ENCODE measurements around the gene PKN1. TPM values are rescaled to one million over a fixed set of nuclear protein-coding genes. Genes with fewer than 3 reads are reported as not detected.

Gene PKN1
- total and polyA plus RNA-seq, 7 donors: 40.7 to 136 (median 69.2) TPM

GRCh38 chr19:14517446-14517839 lies 84.3 kb downstream of the PKN1 start:
- ATAC-seq: peak in 1 of 4 donors; percentile 7
- peaks cover 42% of the 10 kb centered on the region for H3K4me1 ChIP-seq

DNA sequence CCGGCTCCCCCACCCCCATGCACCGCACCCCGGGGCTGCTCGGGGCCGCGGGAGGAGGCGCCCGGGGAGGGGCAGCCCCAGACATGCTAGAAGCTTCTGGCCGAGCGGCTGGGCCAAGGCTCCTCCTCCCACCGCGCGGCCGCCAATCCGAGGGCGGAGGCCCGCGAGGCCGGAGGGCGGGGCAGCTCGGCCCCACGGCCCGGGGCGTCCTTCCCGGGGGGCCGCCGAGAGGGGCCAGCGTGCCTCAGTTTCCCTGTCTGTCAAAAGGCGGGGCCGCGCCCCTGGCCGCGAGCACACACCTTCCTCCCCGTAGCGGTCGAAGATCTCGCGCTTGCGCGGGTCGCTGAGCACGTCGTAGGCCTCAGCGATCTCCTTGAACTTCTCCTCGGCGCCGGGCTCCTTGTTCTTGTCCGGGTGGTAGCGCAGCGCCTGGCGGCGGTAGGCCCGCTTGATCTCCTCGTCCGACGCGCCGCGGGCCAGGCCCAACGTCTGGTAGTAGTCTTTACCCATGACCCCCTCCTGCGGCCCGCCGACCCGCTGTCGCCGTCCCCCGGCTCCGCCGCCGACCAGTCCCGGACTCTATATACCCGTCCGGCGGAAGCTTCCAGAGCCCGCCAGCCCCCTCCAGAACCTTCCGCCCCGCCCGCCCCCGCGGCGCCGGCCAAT lies 84.9 kb downstream of the PKN1 start, which contains the start of gene DNAJB1:
Gene DNAJB1, minus strand, starts transcription at position 558 of the 666 bp plus-strand sequence. Its CDS starts 48 bp downstream, at position 510.
- TF ChIP-seq CTCF (IDR thresholded peaks at IDR 0.05): no peak
- Histone ChIP-seq H3K4me1 (peaks cover 42% of the 10 kb centered on the region), H3K36me3 (ENCODE audit: insufficient read depth in 1 of 2, low read depth in 1 of 2) (peaks cover 10 to 35% of the 10 kb centered on the region in 2 donors), H3K27me3 (ENCODE audit: insufficient read depth in 3 of 3, low read length in 2 of 3) (no peaks in the 10 kb centered on the region), H3K27ac (peak within 1 kb of the TSS; percentile 98), H3K9me3 (no peaks in the 10 kb centered on the region), H3K4me3 (peak within 1 kb of the TSS; percentile 82)
- ATAC-seq (peak; percentile 76 to 84 (median 78)), DNase-seq (peak; percentile 85 to 92)
- intact Hi-C loops (cut with DNase I): loop anchor here in 1 of 2 donors (5.0 kb wide), 1 partner anchor 44 kb away; no protein-coding TSS in a partner anchor
- 0% methylated on average over 59 to 80 of the region's 82 CpGs for WGBS, 3 donors

More at GRCh38 chr19:14517446-14517839, 84.3 kb downstream of the PKN1 start:
- intact Hi-C loops (cut with DNase I): loop anchor here in 1 of 2 donors (5.0 kb wide), 1 partner anchor 45 kb away; no protein-coding TSS in a partner anchor
- peak overlapping the region; percentile 98 for H3K27ac ChIP-seq
- H3K36me3 ChIP-seq (ENCODE audit: insufficient read depth in 1 of 2, low read depth in 1 of 2): peaks cover 10 to 35% of the 10 kb centered on the region in 2 donors
- H3K27me3 ChIP-seq (ENCODE audit: insufficient read depth in 3 of 3, low read length in 2 of 3): no peaks in the 10 kb centered on the region
- H3K9me3 ChIP-seq: no peaks in the 10 kb centered on the region
- peak overlapping the region; percentile 82 for H3K4me3 ChIP-seq
- no peak for DNase-seq
- no peak for TF ChIP-seq CTCF (IDR thresholded peaks at IDR 0.05)
- 0 to 1% (median 0%) methylated on average over 22 to 32 of the region's 32 CpGs for WGBS, 3 donors

DNA sequence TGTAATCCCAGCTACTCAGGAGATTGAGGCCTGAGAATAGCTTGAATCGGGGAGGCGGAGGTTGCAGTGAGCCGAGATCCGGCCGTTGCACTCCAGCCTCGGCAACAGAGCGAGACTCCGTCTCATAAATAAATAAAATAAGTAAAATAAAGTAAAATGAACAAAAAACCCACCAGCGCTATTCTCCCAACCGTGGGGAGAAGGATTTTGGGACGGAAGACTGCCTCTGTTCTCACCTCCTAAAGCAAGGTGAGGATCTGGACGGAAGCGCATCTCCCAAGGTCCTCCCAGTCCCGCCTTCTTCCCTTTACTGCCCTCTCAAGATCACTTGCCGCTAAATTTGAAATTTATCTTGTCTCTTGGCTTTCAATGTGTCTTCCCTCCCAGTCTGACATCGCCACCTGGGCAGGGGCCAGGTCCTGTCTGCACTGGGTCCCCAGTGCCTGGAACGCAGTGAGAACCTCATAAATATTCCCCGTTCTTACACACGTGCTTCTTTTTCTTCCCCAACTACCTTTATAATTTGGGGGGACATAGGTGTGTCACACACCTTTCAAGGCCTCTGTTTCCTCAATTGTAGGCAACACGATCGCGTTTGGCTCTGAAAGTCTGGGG lies 86.2 kb downstream of the PKN1 start:
- H3K9me3 ChIP-seq: no peaks in the 10 kb centered on the region
- ATAC-seq (no peak), DNase-seq (peak in 1 of 2 donors; percentile 30)
- H3K27me3 ChIP-seq (ENCODE audit: insufficient read depth in 3 of 3, low read length in 2 of 3): no peaks in the 10 kb centered on the region
- 77 to 88% (median 79%) methylated on average over 22 of the region's 22 CpGs for whole genome bisulfite sequencing, 3 donors
- H3K27ac ChIP-seq: peak overlapping the region; percentile 98
- peaks cover 10 to 36% of the 10 kb centered on the region in 2 donors for H3K36me3 ChIP-seq (ENCODE audit: insufficient read depth in 1 of 2, low read depth in 1 of 2)
- peak overlapping the region; percentile 82 for H3K4me3 ChIP-seq
- peaks cover 32% of the 10 kb centered on the region for H3K4me1 ChIP-seq
- no peak for TF ChIP-seq CTCF (IDR thresholded peaks at IDR 0.05)
- intact Hi-C loops (cut with DNase I): loop anchor here in 1 of 2 donors (5.0 kb wide), 1 partner anchor 43 kb away; no protein-coding TSS in a partner anchor

- H3K27ac ChIP-seq: peak overlapping the region; percentile 98
Observed at GRCh38 chr19:14519860-14520407, 86.8 kb downstream of the PKN1 start.

More at GRCh38 chr19:14519860-14520407, 86.8 kb downstream of the PKN1 start:
- ATAC-seq (peak in 1 of 4 donors; percentile 20), DNase-seq (no peak)
- no peak for TF ChIP-seq CTCF (IDR thresholded peaks at IDR 0.05)
- H3K9me3 ChIP-seq: no peaks in the 10 kb centered on the region
- peaks cover 26% of the 10 kb centered on the region for H3K4me1 ChIP-seq
- no peaks in the 10 kb centered on the region for H3K27me3 ChIP-seq (ENCODE audit: insufficient read depth in 3 of 3, low read length in 2 of 3)
- 17 to 38% (median 23%) methylated on average over 2 of the region's 2 CpGs for WGBS, 3 donors
- H3K4me3 ChIP-seq: no peak overlapping the region
- H3K36me3 ChIP-seq (ENCODE audit: insufficient read depth in 1 of 2, low read depth in 1 of 2): peaks cover 5 to 31% of the 10 kb centered on the region in 2 donors
- intact Hi-C loops (cut with DNase I): loop anchor here in 1 of 2 donors (5.0 kb wide), 1 partner anchor 42 kb away; no protein-coding TSS in a partner anchor
